Activated naive CD8-positive, alpha-beta T cell treated with anti-CD3 and anti-CD28 coated beads, Interleukin-2, amount 50 U/mL, for 24 hours (primary cell): ENCODE results near the gene TBC1D3E.
"Not testable (repeated sequence)": the region's sequence is repeated elsewhere in the genome, so short reads cannot be mapped to it uniquely, and the experiment has no call there.

ENCODE experiments used
- ATAC-seq: fragments of 150-1000 bp; cut with Tn5 transposase; one replicate; pipeline ENCODE4 v1.10.0; 2021
- DNase-seq: peaks from one replicate; pipeline ENCODE4 v3.0.0; 2021
- H3K27ac Mint-ChIP-seq: one replicate; pipeline ENCODE4 v1.8.0; 2021; ENCODE audit warnings: mild to moderate bottlenecking, mixed read lengths
- H3K27me3 Mint-ChIP-seq: one replicate; pipeline ENCODE4 v1.8.0; 2021; ENCODE audit warnings: mixed read lengths
- H3K36me3 Mint-ChIP-seq: one replicate; pipeline ENCODE4 v1.8.0; 2021; ENCODE audit warnings: low read depth, mixed read lengths
- H3K4me1 Mint-ChIP-seq: one replicate; pipeline ENCODE4 v1.8.0; 2021; ENCODE audit warnings: mixed read lengths
- H3K4me3 Mint-ChIP-seq: one replicate; pipeline ENCODE4 v1.8.0; 2021; ENCODE audit warnings: mild to moderate bottlenecking, moderate library complexity, mixed read lengths
- H3K9me3 Mint-ChIP-seq: one replicate; pipeline ENCODE4 v1.8.0; 2021; ENCODE audit warnings: mixed read lengths

TBC1D3E gene

DNA sequence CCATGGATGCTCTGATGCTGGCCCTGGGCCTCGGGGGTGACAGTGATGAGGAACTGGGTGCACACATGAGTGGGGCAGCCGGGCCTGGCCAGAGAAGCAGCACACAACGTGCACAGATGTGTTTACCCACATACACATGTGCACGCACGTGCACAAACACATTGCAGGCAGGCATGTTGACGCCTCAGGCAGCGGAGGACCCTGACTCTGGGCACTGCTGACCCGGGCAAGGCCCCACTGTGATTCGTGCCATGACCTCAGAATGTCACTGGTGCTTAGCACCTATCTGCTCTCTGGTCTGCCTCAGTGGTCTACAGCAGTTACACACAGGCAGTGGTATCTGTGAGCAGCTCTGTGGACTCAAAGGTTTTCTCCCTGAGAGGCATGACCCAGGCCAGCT is at the start of gene TBC1D3E:
Gene TBC1D3E (plus strand): TSS at position 301 of the 400 bp plus-strand sequence. CDS start 1,545 bp downstream, outside the sequence.
- H3K27me3 Mint-ChIP-seq, H3K9me3 Mint-ChIP-seq, H3K4me3 Mint-ChIP-seq, DNase-seq, ATAC-seq, H3K36me3 Mint-ChIP-seq, H3K4me1 Mint-ChIP-seq, H3K27ac Mint-ChIP-seq: not testable (repeated sequence)

DNA sequence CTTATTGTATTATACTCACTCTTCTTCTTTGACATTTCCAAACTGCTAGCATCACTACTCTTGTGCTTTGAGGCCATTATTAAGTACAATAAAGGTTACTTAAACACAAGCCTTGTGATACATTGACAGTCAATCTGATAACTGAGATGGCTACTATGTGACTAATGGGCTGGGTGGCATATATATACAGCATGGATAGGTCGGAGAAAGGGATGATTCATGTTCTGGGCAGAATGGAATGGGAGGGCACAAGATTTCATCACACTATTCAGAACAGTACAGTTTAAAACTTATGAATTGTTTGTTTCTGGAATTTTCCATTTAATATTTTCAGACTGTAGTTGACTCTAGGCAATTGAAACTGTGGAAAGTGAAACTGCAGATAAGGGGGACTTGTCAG is 40.4 kb upstream of the TBC1D3E start:
- not testable (repeated sequence) for H3K27me3 Mint-ChIP-seq, H3K9me3 Mint-ChIP-seq, H3K4me1 Mint-ChIP-seq, H3K27ac Mint-ChIP-seq, DNase-seq, H3K4me3 Mint-ChIP-seq, H3K36me3 Mint-ChIP-seq
- ATAC-seq, result peak; percentile 89

DNA sequence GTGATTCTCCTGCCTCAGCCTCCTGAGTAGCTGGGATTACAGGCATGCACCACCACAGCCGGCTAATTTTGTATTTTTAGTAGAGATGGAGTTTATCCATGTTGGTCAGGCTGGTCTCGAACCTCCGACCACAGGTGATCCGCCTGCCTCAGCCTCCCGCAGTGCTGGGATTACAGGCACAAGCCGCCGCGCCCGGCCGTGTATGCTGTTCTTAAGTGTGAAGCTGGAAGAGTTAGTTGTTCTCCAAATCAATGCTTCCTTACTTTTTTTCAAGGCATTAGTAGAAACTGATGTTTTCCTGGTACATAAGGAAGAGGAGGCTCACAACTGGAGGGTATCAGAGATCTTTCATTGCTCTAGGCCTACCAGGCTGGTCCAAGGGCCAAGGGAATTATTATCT is 39.6 kb upstream of the TBC1D3E start:
- not testable (repeated sequence) for H3K36me3 Mint-ChIP-seq, H3K27ac Mint-ChIP-seq, H3K9me3 Mint-ChIP-seq, ATAC-seq, H3K4me3 Mint-ChIP-seq, DNase-seq, H3K4me1 Mint-ChIP-seq, H3K27me3 Mint-ChIP-seq

DNA sequence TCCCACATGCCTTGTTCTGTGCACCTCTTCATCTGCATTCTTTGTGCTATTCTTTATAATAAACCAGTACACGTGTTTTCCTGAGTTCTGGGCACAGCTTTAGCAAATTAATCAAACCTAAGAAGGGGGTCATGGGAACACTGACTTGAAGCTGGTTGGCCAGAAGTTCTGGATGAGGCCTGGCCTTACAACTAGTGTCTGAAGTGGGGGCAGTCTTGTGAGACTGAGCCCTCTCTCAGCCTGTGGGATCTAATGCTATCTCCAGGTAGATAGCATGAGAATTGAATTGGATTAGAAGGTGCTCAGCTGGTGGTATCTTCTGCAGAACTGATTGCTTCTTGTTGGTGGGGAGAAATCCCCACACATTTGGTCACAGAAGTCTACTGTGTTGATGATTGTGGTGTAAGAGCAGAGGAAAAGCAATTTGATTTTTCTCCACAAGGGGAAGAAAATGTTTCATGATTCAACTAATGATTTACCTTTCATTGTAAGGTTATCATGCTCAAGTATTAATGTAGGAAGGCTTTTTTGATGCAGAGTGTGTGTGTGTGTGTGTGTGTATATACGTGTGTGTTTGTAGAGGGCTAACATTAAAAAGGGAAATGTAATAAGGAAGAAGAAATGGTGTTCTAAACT is 33.6 kb upstream of the TBC1D3E start:
- not testable (repeated sequence) for DNase-seq, H3K4me1 Mint-ChIP-seq, H3K4me3 Mint-ChIP-seq, H3K27me3 Mint-ChIP-seq, H3K36me3 Mint-ChIP-seq, H3K9me3 Mint-ChIP-seq, ATAC-seq, H3K27ac Mint-ChIP-seq

DNA sequence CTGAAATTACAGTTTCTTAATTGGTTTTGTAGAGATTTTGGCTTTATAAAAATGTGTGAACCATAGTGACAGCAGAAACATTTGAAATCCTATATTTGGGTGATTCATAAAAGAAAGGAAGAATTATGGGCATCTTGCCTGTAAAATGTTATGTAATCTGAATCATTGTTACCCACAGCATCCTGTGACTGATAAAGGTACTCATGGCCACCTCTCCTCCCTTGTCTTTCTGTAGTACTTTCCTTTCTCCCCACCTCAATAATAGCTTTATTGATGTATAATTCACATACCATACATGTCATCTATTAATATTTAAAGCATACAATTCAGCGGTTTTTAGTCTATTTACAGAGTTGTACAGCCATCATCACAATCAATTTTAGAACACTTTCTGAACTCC is 28.5 kb upstream of the TBC1D3E start:
- H3K4me1 Mint-ChIP-seq, H3K4me3 Mint-ChIP-seq, H3K27me3 Mint-ChIP-seq, ATAC-seq, H3K36me3 Mint-ChIP-seq, H3K9me3 Mint-ChIP-seq, DNase-seq, H3K27ac Mint-ChIP-seq: not testable (repeated sequence)

DNA sequence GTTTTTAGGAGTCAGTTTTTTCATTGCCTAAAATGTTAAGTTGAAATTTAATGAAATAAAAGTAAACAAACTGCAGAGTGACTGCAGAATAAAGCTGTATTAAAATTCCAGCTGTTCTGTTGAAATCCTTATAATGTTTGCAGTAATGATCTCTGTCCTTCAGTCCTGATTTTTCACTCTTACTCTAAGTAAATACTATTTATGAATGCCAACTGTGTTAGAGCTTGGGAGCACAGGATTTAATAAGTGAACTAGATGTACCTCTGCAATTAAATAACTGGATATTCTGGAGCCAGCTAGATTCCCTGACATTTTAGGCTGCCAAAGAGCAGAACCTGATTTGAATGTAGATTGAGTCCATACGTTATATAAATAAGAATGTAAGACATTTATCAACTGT is 7.9 kb upstream of the TBC1D3E start:
- ATAC-seq, H3K9me3 Mint-ChIP-seq, H3K36me3 Mint-ChIP-seq, H3K4me1 Mint-ChIP-seq, H3K27ac Mint-ChIP-seq, DNase-seq, H3K4me3 Mint-ChIP-seq, H3K27me3 Mint-ChIP-seq: not testable (repeated sequence)

DNA sequence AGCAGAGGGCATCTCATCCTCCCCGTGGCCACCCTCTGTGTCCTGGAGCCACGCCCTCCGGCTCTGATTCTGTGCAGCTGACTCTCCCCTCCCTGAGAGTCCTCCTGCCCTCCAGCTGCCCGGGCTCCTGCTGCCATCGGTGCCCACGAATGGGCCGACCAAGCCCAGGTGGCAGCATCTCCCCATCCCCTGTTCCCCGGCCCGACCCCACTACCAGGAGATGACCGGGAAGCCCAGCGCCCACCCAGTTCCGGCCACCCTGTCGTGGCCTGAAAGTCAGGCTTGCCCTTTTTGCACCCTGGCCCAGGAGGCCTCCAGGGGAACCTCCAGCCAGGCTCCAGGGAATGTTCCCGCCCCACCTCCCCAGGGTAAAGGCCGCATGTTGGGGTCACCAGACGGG is 7.1 kb downstream of the TBC1D3E start:
- not testable (repeated sequence) for H3K27me3 Mint-ChIP-seq, H3K36me3 Mint-ChIP-seq, H3K9me3 Mint-ChIP-seq, H3K4me3 Mint-ChIP-seq, H3K4me1 Mint-ChIP-seq, ATAC-seq, H3K27ac Mint-ChIP-seq, DNase-seq
